DND-41 (cell line): ENCODE data around the gene NOL9.

Experiments used
- ATAC-seq: fragments of 200-7000 bp; cut with Tn5 transposase; 3 replicates; pipeline ENCODE4 v1.9.1; 2021; ENCODE audit warnings: low read depth; ENCODE audit not compliant: insufficient read depth
- DNase-seq: peaks from one replicate; pipeline ENCODE4 v3.0.0-alpha.2; 2020
- H2AFZ ChIP-seq: 2 replicates; pipeline ENCODE4 v1.6.0; 2012; ENCODE audit warnings: low read depth, low read length
- H3K27ac ChIP-seq: 2 replicates; pipeline ENCODE4 v1.5.1; 2012; ENCODE audit warnings: low read length, inconsistent platforms
- H3K27me3 ChIP-seq: fragments of 200-600 bp; sonication (generic); 2 replicates; pipeline ENCODE4 v1.6.0; 2012; ENCODE audit warnings: low read length, mild to moderate bottlenecking, inconsistent platforms; ENCODE audit not compliant: insufficient read depth, poor library complexity
- H3K36me3 ChIP-seq: 2 replicates; pipeline ENCODE4 v1.5.1; 2012; ENCODE audit warnings: low read length, inconsistent platforms; ENCODE audit not compliant: insufficient read depth
- H3K4me1 ChIP-seq: 2 replicates; pipeline ENCODE4 v1.5.1; 2012; ENCODE audit warnings: mild to moderate bottlenecking, low read length; ENCODE audit not compliant: insufficient read depth
- H3K4me2 ChIP-seq: 2 replicates; pipeline ENCODE4 v1.6.0; 2012; ENCODE audit warnings: mild to moderate bottlenecking, moderate library complexity, low read length, inconsistent platforms; ENCODE audit not compliant: insufficient read depth
- H3K4me3 ChIP-seq, 2 experiments: fragments of 200-600 bp in 1 of 2; shearing (Covaris generic) in 1 of 2; 2 replicates each; pipeline ENCODE4 v1.5.1; 2012 to 2016; ENCODE audit warnings: inconsistent platforms in 2 of 2, low read length in 2 of 2, mild to moderate bottlenecking in 2 of 2, low read depth in 1 of 2, moderate library complexity in 1 of 2
- H3K79me2 ChIP-seq: 2 replicates; pipeline ENCODE4 v1.6.0; 2012; ENCODE audit warnings: low read length, inconsistent platforms; ENCODE audit not compliant: insufficient read depth
- H3K9ac ChIP-seq: 2 replicates; pipeline ENCODE4 v1.6.0; 2012; ENCODE audit warnings: low read depth, mild to moderate bottlenecking, inconsistent platforms, low read length, moderate library complexity
- H3K9me3 ChIP-seq: 2 replicates; pipeline ENCODE4 v1.5.1; 2012; ENCODE audit warnings: low read length, moderate library complexity, mild to moderate bottlenecking, inconsistent platforms; ENCODE audit not compliant: insufficient read depth, severe bottlenecking
- H4K20me1 ChIP-seq: 2 replicates; pipeline ENCODE4 v1.6.0; 2012; ENCODE audit warnings: low read length; ENCODE audit not compliant: insufficient read depth
- EZH2 ChIP-seq: IDR thresholded peaks from 3 replicates; pipeline ENCODE4 v1.6.1; 2012; ENCODE audit warnings: borderline replicate concordance, low read depth, mild to moderate bottlenecking, moderate library complexity, low read length, inconsistent platforms; ENCODE audit not compliant: severe bottlenecking
- TF ChIP-seq, protein P1 (sequence below): IDR thresholded peaks from 2 replicates; pipeline ENCODE4 v1.5.1; 2012; ENCODE audit warnings: borderline replicate concordance, low read length, moderate library complexity, mild to moderate bottlenecking; ENCODE audit not compliant: poor library complexity, severe bottlenecking; ENCODE audit errors: extremely low read depth

Gene NOL9

DNA sequence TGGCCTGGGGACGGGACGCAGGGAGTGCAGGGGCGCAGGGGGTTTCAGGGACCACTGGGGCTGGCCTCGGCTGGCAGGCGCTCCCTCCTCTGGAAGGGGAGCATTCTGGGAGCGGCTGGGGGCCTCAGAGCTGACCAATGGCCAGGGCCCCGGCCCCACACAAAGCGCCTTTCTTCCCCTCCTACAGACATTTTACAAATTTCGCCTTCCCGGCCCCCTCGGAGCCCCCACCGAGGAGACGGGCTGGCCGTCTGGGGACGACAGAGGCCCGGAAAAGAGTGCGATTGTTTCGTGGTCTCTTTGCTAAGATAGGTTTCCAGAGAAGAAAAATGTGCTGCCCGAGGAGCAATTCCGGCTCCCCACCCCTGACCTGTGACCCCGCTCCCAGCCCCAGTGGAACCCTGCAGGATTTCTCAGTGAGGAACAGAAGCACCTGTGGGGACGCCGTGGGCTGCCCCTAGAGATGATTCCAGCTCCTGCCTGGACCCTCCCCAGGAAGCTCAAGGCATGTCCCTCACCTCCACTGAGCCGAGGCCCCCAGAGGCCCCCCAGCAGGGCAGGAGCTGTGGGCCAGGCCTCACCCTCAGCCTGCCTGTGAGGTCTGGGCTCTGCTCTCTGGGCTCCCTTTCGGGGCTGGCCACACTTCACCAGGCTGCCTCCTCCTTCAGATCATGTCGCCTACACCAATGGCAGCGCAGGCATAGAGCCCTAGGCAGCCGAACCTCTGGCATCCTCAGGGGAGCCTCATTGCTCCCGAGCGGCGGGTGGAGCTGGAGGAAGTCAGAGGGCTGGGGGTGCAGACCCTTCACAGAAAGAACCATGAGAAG is 47.9 kb downstream of the NOL9 start:
- Histone ChIP-seq H3K9me3 (no peaks in the 10 kb centered on the region), H3K27me3 (no peaks in the 10 kb centered on the region), H3K4me3 (no peak overlapping the region), H3K4me2 (no peak overlapping the region), H4K20me1 (peaks cover 12% of the 10 kb centered on the region; the same call in 1 of the 2 replicates), H3K4me1 (no peaks in the 10 kb centered on the region), H2AFZ (no peak overlapping the region), H3K27ac (no peak overlapping the region), H3K79me2 (no peaks in the 10 kb centered on the region), H3K9ac (no peak overlapping the region), H3K36me3 (no peaks in the 10 kb centered on the region)
- DNase-seq (no peak), ATAC-seq (no peak)
- TF ChIP-seq EZH2 = no peak
- TF ChIP-seq, protein P1, sequence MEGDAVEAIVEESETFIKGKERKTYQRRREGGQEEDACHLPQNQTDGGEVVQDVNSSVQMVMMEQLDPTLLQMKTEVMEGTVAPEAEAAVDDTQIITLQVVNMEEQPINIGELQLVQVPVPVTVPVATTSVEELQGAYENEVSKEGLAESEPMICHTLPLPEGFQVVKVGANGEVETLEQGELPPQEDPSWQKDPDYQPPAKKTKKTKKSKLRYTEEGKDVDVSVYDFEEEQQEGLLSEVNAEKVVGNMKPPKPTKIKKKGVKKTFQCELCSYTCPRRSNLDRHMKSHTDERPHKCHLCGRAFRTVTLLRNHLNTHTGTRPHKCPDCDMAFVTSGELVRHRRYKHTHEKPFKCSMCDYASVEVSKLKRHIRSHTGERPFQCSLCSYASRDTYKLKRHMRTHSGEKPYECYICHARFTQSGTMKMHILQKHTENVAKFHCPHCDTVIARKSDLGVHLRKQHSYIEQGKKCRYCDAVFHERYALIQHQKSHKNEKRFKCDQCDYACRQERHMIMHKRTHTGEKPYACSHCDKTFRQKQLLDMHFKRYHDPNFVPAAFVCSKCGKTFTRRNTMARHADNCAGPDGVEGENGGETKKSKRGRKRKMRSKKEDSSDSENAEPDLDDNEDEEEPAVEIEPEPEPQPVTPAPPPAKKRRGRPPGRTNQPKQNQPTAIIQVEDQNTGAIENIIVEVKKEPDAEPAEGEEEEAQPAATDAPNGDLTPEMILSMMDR = no peak

DNA sequence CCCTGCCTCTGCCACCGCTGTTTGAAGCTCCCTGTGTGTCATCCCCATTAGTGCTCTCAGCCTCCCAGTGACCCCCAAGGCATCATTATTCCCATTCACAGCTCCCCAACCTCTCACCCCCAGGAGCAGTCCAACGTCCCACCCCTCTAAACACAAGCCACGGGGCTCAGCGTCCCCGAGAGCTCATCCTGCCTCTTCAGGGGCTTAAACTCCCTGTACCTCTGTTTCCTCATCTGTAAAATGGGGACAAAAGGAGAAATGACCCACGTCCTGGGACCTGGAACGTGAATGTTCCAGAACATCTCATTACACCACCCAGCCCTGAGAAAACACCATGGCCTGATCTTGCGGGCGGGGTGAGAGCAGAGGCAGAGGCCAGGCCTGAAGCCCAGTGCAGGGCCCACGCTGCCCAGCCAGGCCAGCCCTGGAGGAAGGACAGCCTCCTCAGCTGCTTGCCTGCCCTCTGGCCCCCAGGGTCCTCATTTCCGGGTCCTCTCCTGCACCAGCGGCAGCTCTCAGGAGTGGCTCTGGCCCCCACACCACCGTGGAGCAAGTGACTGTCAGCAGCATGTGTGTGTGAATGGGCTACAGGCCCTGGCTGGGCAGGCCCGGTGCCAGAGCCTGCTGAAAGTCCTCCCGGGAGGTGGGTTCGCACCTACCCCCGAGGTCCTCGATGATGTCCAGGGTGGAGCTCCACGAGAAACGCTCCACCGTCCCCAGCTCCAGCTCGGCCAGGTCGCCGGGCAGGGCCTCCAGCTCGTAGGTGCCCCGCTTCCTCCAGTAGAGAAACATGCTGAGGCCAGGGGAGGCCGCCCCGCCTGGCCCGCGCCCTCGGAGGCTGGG is 48.7 kb downstream of the NOL9 start:
- no peak for TF ChIP-seq EZH2
- TF ChIP-seq, protein P1 = no peak
- H3K27me3 ChIP-seq = no peaks in the 10 kb centered on the region
- no peaks in the 10 kb centered on the region for H3K36me3 ChIP-seq
- ATAC-seq = no peak
- H3K9me3 ChIP-seq = no peaks in the 10 kb centered on the region
- no peak overlapping the region for H3K27ac ChIP-seq
- DNase-seq = no peak
- H3K4me3 ChIP-seq = no peak overlapping the region
- H2AFZ ChIP-seq = no peak overlapping the region
- no peak overlapping the region for H3K9ac ChIP-seq
- no peaks in the 10 kb centered on the region for H3K4me1 ChIP-seq
- H4K20me1 ChIP-seq = peaks cover 12% of the 10 kb centered on the region; the same call in 1 of the 2 replicates
- H3K4me2 ChIP-seq = no peak overlapping the region
- no peaks in the 10 kb centered on the region for H3K79me2 ChIP-seq

DNA sequence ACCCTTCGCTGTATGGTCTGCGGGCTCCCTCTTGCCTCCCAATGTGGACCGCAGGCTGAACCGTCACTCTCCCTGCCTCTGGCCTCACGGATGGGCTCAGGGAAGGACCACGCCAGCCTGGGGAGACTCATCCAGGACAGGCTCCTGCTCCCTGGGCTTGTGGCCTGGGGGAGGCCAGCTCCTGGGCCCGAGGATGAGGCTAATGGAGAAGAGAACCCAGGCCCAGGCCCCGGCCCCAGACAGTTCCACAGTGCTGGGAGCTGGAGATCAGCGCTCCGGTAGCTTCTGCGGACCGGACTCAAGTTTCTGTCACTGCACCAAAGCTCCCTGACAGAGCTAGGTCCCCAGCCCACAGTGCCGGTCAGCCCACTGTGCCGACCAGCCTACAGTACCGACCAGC is 49.4 kb downstream of the NOL9 start:
- no peaks in the 10 kb centered on the region for H3K79me2 ChIP-seq
- no peak overlapping the region for H3K4me3 ChIP-seq
- H3K36me3 ChIP-seq = no peaks in the 10 kb centered on the region
- H3K4me1 ChIP-seq = no peaks in the 10 kb centered on the region
- H3K4me2 ChIP-seq = no peak overlapping the region
- no peaks in the 10 kb centered on the region for H3K9me3 ChIP-seq
- H3K27ac ChIP-seq = no peak overlapping the region
- no peak overlapping the region for H3K9ac ChIP-seq
- DNase-seq (no peak), ATAC-seq (no peak)
- H2AFZ ChIP-seq = no peak overlapping the region
- no peak for TF ChIP-seq EZH2
- TF ChIP-seq, protein P1 = no peak
- H3K27me3 ChIP-seq = no peaks in the 10 kb centered on the region
- peaks cover 12% of the 10 kb centered on the region; the same call in 1 of the 2 replicates for H4K20me1 ChIP-seq
